Measurements from ENCODE around the gene CLN5. TPM values are rescaled to one million over a fixed set of nuclear protein-coding genes. Genes with fewer than 3 reads are reported as not detected.

The CLN5 gene
- total RNA-seq, 1 experiment from 2014 or later: 10.7 TPM

- Histone ChIP-seq H3K36me3 (ENCODE audit: low read depth) (peaks cover 26% of the 10 kb centered on the region), H4K20me1 (ENCODE audit: insufficient read depth) (peaks cover 35% of the 10 kb centered on the region), H3K27me3 (ENCODE audit: insufficient read depth, low read depth) (no peaks in the 10 kb centered on the region), H3K9me2 (ENCODE audit: insufficient read depth) (no peaks in the 10 kb centered on the region), H3K4me2 (no peak overlapping the region), H3K27ac (no peak overlapping the region), H3K79me2 (ENCODE audit: low read depth) (peaks cover 31% of the 10 kb centered on the region), H3K4me3 (no peak overlapping the region), H2AFZ (no peak overlapping the region), H3K4me1 (replicated peaks; ENCODE audit: insufficient read depth) (no peaks in the 10 kb centered on the region), H3K9me3 (ENCODE audit: insufficient read depth, low read depth) (no peaks in the 10 kb centered on the region), H3F3A (ENCODE audit: insufficient read depth, low read depth) (no peaks in the 10 kb centered on the region)
- DNase-seq: no peak
- CTCF ChIA-PET: interaction anchor here (0.5 kb wide), 1 partner anchor 486 kb away, joined by 4 read pairs; no protein-coding TSS in a partner anchor
- TF ChIP-seq EZH2 (IDR thresholded peaks at IDR 0.05; ENCODE audit: low read depth): no peak
- POLR2A ChIA-PET (ENCODE audit: unreplicated experiment): no interaction called here
- intact Hi-C loops (cut with micrococcal nuclease; ENCODE audit: unreplicated experiment): loop anchor here (10.0 kb wide), 1 partner anchor 228 kb away; no protein-coding TSS in a partner anchor
- no TSS peak for BruUV-seq (replicated peaks)
Observed at GRCh38 chr13:77016888-77017623, 25.2 kb downstream of the CLN5 start.

- Histone ChIP-seq H3K79me2 (ENCODE audit: low read depth) (peaks cover 58% of the 10 kb centered on the region), H3K9me3 (ENCODE audit: insufficient read depth, low read depth) (no peaks in the 10 kb centered on the region), H3K36me3 (ENCODE audit: low read depth) (peaks cover 25% of the 10 kb centered on the region), H3K4me3 (no peak overlapping the region), H3F3A (ENCODE audit: insufficient read depth, low read depth) (no peaks in the 10 kb centered on the region), H3K4me1 (replicated peaks; ENCODE audit: insufficient read depth) (peaks cover 6% of the 10 kb centered on the region), H2AFZ (no peak overlapping the region), H3K27ac (no peak overlapping the region), H3K27me3 (ENCODE audit: insufficient read depth, low read depth) (no peaks in the 10 kb centered on the region), H4K20me1 (ENCODE audit: insufficient read depth) (peaks cover 48% of the 10 kb centered on the region), H3K4me2 (no peak overlapping the region), H3K9me2 (ENCODE audit: insufficient read depth) (no peaks in the 10 kb centered on the region)
- ChIA-PET CTCF (no interaction called here), POLR2A (ENCODE audit: unreplicated experiment) (no interaction called here)
- TF ChIP-seq EZH2 (IDR thresholded peaks at IDR 0.05; ENCODE audit: low read depth) (no peak), CTCF (conservative IDR thresholded peaks at IDR 0.05) (no peak)
- intact Hi-C loops (cut with micrococcal nuclease; ENCODE audit: unreplicated experiment): loop anchor here (10.0 kb wide), 2 partner anchors 225 to 455 kb away; no protein-coding TSS in a partner anchor
- BruUV-seq (replicated peaks): no TSS peak
- DNase-seq: no peak
Observed at GRCh38 chr13:77019756-77020155, 27.9 kb downstream of the CLN5 start.

DNA sequence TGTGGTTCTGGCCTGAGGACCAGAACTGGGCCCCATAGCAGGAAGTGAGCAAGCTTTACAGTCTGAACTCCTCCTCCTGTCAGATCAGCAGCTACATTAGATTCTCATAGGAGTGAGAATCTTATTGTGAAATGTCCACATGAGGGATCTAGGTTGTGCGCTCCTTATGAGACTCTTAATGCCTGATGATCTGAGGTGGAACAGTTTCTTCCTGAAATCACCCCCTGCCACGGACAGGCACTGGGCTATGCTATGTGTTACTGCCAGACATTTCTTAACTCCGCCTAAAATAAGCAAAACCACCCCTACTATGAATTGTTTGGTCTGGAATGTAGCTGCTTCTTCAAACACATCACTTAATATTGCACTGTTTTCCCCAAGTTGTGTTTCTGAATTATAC, 30.5 kb downstream of the CLN5 start:
- Histone ChIP-seq H3K9me2 (ENCODE audit: insufficient read depth) (no peaks in the 10 kb centered on the region), H3K4me3 (no peak overlapping the region), H3K27me3 (ENCODE audit: insufficient read depth, low read depth) (no peaks in the 10 kb centered on the region), H3F3A (ENCODE audit: insufficient read depth, low read depth) (no peaks in the 10 kb centered on the region), H3K9me3 (ENCODE audit: insufficient read depth, low read depth) (no peaks in the 10 kb centered on the region), H3K27ac (no peak overlapping the region), H4K20me1 (ENCODE audit: insufficient read depth) (peaks cover 60% of the 10 kb centered on the region), H3K4me1 (replicated peaks; ENCODE audit: insufficient read depth) (peaks cover 19% of the 10 kb centered on the region), H3K4me2 (no peak overlapping the region), H3K79me2 (ENCODE audit: low read depth) (peaks cover 74% of the 10 kb centered on the region), H2AFZ (no peak overlapping the region), H3K36me3 (ENCODE audit: low read depth) (peaks cover 14% of the 10 kb centered on the region)
- intact Hi-C loops (cut with micrococcal nuclease; ENCODE audit: unreplicated experiment): loop anchor here (10.0 kb wide), 1 partner anchor 452 kb away; no protein-coding TSS in a partner anchor
- no peak for DNase-seq
- no TSS peak for BruUV-seq (replicated peaks)
- ChIA-PET POLR2A (ENCODE audit: unreplicated experiment) (interaction anchor here (0.6 kb wide), 1 partner anchor 880 kb away, joined by 3 read pairs; no protein-coding TSS in a partner anchor), CTCF (no interaction called here)
- TF ChIP-seq EZH2 (IDR thresholded peaks at IDR 0.05; ENCODE audit: low read depth) (no peak), CTCF (conservative IDR thresholded peaks at IDR 0.05) (no peak)
